Measurements from ENCODE around the gene NAPB.

DNA sequence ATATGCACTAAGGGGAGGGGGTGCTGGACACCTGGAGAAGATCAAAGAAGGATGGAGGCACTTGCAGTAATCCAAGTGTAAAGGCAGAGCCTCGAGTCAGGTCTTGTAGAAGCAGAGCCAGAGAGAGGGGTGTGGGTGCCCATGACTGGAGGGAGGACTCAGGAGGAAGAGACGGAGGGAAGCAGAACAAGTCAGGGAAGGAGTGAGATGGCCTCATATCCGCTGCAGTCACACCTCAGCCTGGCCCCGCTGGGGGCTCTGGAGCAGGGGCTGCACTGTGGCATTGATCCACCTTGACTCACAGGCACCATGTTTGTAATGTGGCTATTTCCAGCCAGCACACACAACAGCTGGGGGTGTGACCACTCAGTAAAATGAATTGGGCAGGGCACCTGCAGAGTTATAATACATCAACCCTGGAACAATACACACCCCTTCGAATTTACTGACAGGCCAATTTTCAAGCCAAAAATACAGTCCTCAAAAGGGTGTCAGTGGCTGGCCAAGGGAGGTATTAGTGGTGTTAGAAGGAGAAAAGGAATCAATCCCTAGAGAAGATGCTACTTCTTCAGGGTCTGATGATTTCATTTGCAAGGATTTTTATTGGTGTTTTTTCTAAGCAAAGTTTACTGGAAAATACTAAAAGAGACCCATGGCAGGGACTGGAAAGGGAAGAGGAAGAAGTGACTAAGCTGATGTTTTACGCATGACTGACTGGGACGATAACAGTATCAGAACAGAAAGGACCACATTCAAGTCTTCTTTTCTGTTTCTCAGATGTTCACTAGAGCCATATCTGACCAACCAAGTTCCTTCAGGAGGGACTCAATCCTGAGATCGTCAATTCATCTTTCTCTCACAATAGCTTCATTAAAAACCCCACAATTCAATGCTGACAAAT lies 89.6 kb downstream of the NAPB start:
- TF ChIP-seq, protein P1, sequence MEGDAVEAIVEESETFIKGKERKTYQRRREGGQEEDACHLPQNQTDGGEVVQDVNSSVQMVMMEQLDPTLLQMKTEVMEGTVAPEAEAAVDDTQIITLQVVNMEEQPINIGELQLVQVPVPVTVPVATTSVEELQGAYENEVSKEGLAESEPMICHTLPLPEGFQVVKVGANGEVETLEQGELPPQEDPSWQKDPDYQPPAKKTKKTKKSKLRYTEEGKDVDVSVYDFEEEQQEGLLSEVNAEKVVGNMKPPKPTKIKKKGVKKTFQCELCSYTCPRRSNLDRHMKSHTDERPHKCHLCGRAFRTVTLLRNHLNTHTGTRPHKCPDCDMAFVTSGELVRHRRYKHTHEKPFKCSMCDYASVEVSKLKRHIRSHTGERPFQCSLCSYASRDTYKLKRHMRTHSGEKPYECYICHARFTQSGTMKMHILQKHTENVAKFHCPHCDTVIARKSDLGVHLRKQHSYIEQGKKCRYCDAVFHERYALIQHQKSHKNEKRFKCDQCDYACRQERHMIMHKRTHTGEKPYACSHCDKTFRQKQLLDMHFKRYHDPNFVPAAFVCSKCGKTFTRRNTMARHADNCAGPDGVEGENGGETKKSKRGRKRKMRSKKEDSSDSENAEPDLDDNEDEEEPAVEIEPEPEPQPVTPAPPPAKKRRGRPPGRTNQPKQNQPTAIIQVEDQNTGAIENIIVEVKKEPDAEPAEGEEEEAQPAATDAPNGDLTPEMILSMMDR (IDR thresholded peaks at IDR 0.05; ENCODE audit: low read depth, low read length): no peak
- no peak for TF ChIP-seq POLR2A (IDR thresholded peaks at IDR 0.05; ENCODE audit: extremely low read depth, insufficient read length)
- TF ChIP-seq, protein P2, sequence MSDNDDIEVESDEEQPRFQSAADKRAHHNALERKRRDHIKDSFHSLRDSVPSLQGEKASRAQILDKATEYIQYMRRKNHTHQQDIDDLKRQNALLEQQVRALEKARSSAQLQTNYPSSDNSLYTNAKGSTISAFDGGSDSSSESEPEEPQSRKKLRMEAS (IDR thresholded peaks at IDR 0.05; ENCODE audit: low read depth, low read length): no peak
- TF ChIP-seq MYC (IDR thresholded peaks at IDR 0.05; ENCODE audit: low read depth, low read length): no peak
